Muscle of leg (tissue), 16 donors: ENCODE results near the gene ENPP7. TPM values are rescaled to one million over a fixed set of nuclear protein-coding genes. Genes with fewer than 3 reads are reported as not detected.

Experiments used
- DNase-seq: peaks from one replicate; pipeline ENCODE4 v3.0.0; 2013
- H3K27ac ChIP-seq: one replicate; pipeline ENCODE4 v1.5.1; 2013; ENCODE audit warnings: mild to moderate bottlenecking, low read length, control low read depth
- H3K27me3 ChIP-seq: one replicate; pipeline ENCODE4 v1.6.1; 2013; ENCODE audit warnings: low read length; ENCODE audit not compliant: control insufficient read depth, insufficient read depth
- H3K36me3 ChIP-seq: one replicate; pipeline ENCODE4 v1.6.1; 2013; ENCODE audit warnings: low read length; ENCODE audit not compliant: control insufficient read depth, insufficient read depth
- H3K4me1 ChIP-seq: one replicate; pipeline ENCODE4 v1.6.1; 2013; ENCODE audit warnings: low read length; ENCODE audit not compliant: control insufficient read depth, insufficient read depth
- H3K4me3 ChIP-seq: one replicate; pipeline ENCODE4 v1.5.1; 2013; ENCODE audit warnings: low read length, control low read depth
- H3K9me3 ChIP-seq: replicated peaks from 2 replicates; pipeline ENCODE4 v1.6.1; 2013; ENCODE audit warnings: low read depth, low read length; ENCODE audit not compliant: control insufficient read depth
- WGBS: methylation state at CpG from one replicate; pipeline ENCODE4 v1.1.5; 2013; ENCODE audit warnings: missing lambda C conversion rate; ENCODE audit not compliant: insufficient coverage; 5-methylcytosine and 5-hydroxymethylcytosine counted together
- long read RNA-seq, 11 donors: transcript quantifications; one replicate each; lab custom pipeline, GENCODE V29; 2026
- polyA plus RNA-seq, 8 donors: library from polyadenylated mRNA; unstranded; fragments of 120-200 nt; gene quantifications; one replicate each; pipeline versions ENCODE4 v1.2.1 to v1.2.3, GENCODE V29; 2013; ENCODE audit warnings: inconsistent platforms in 1 of 8, low replicate concordance in 1 of 8; ENCODE audit not compliant: insufficient read length in 8 of 8, insufficient read depth in 1 of 8
- total RNA-seq: library from RNA; stranded (reverse); fragments of 120-200 nt; gene quantifications from one replicate; pipeline ENCODE4 v1.2.4, GENCODE V29; 2013

Gene ENPP7
- total RNA-seq, result not detected
- polyA plus RNA-seq, result 1 to 10 TPM in 2 of 8 donors, under 1 TPM in 1, not detected in 5; 0.08 to 8.3 (median 1.2) TPM
- long read RNA-seq, donor 1, result 0 reads
- long read RNA-seq, donor 2, result 0 reads
- long read RNA-seq, donor 3, result 0 reads
- long read RNA-seq, donor 4, result 0 reads
- long read RNA-seq, donor 5, result 0 reads
- long read RNA-seq, donor 6, result 0 reads
- long read RNA-seq, donor 7, result 0 reads
- long read RNA-seq, donor 8, result 0 reads
- long read RNA-seq, donor 9, result 0 reads
- long read RNA-seq, donor 10, result 0 reads
- long read RNA-seq, donor 11, partial matches to known transcripts, result 0 of 1 reads
- long read RNA-seq, donor 11, other reads (novel, unspliced or antisense), result 0 of 1 reads

GRCh38 chr17:79730769-79731483 lies at the start of gene ENPP7:
TSS of gene ENPP7 (plus strand) at chr17:79730943. CDS start at chr17:79731140, 197 bp downstream.
- Histone ChIP-seq H3K36me3 (no peaks in the 10 kb centered on the region), H3K4me3 (no peak within 1 kb of the TSS), H3K9me3 (no peaks in the 10 kb centered on the region), H3K27ac (no peak within 1 kb of the TSS), H3K27me3 (peaks cover 2% of the 10 kb centered on the region), H3K4me1 (peaks cover 10% of the 10 kb centered on the region)
- 86% methylated on average over 28 of the region's 33 CpGs for WGBS
- DNase-seq, result no peak

GRCh38 chr17:79681101-79681621 lies 49.6 kb upstream of the ENPP7 start:
- 71% methylated on average over 14 of the region's 14 CpGs for WGBS
- Histone ChIP-seq H3K9me3 (no peaks in the 10 kb centered on the region), H3K27ac (no peak overlapping the region), H3K4me3 (no peak overlapping the region), H3K4me1 (no peaks in the 10 kb centered on the region), H3K27me3 (peaks cover 25% of the 10 kb centered on the region), H3K36me3 (no peaks in the 10 kb centered on the region)
- DNase-seq, result no peak

- Histone ChIP-seq H3K9me3 (no peaks in the 10 kb centered on the region), H3K4me3 (no peak overlapping the region), H3K36me3 (no peaks in the 10 kb centered on the region), H3K27ac (no peak overlapping the region), H3K4me1 (no peaks in the 10 kb centered on the region), H3K27me3 (peaks cover 25% of the 10 kb centered on the region)
- 49% methylated on average over 7 of the region's 9 CpGs for WGBS
- DNase-seq, result no peak
Observed at GRCh38 chr17:79681628-79682261, 49.0 kb upstream of the ENPP7 start.

- Histone ChIP-seq H3K36me3 (no peaks in the 10 kb centered on the region), H3K27ac (no peak overlapping the region), H3K4me3 (no peak overlapping the region), H3K9me3 (no peaks in the 10 kb centered on the region), H3K4me1 (no peaks in the 10 kb centered on the region), H3K27me3 (peaks cover 24% of the 10 kb centered on the region)
- WGBS, result 87% methylated on average over 7 of the region's 12 CpGs
- no peak for DNase-seq
Observed at GRCh38 chr17:79683365-79683764, 47.4 kb upstream of the ENPP7 start.

- Histone ChIP-seq H3K4me1 (no peaks in the 10 kb centered on the region), H3K36me3 (no peaks in the 10 kb centered on the region), H3K27ac (no peak overlapping the region), H3K9me3 (no peaks in the 10 kb centered on the region), H3K4me3 (no peak overlapping the region), H3K27me3 (peaks cover 26% of the 10 kb centered on the region)
- DNase-seq, result no peak
- 77% methylated on average over 13 of the region's 29 CpGs for WGBS
Observed at GRCh38 chr17:79684132-79684985, 46.4 kb upstream of the ENPP7 start.

- H3K36me3 ChIP-seq, result no peaks in the 10 kb centered on the region
- no peaks in the 10 kb centered on the region for H3K9me3 ChIP-seq
- no peaks in the 10 kb centered on the region for H3K4me1 ChIP-seq
- peaks cover 27% of the 10 kb centered on the region for H3K27me3 ChIP-seq
- no peak for DNase-seq
- no peak overlapping the region for H3K4me3 ChIP-seq
- no peak overlapping the region for H3K27ac ChIP-seq
- 59% methylated on average over 6 of the region's 9 CpGs for WGBS
Observed at GRCh38 chr17:79685121-79685520, 45.6 kb upstream of the ENPP7 start.

GRCh38 chr17:79686476-79686875 lies 44.3 kb upstream of the ENPP7 start:
- no peak overlapping the region for H3K27ac ChIP-seq
- H3K4me3 ChIP-seq, result no peak overlapping the region
- H3K4me1 ChIP-seq, result peaks cover 12% of the 10 kb centered on the region
- no peaks in the 10 kb centered on the region for H3K36me3 ChIP-seq
- H3K9me3 ChIP-seq, result no peaks in the 10 kb centered on the region
- H3K27me3 ChIP-seq, result peaks cover 22% of the 10 kb centered on the region
- WGBS, result 90% methylated on average over 16 of the region's 17 CpGs
- DNase-seq, result no peak

- peaks cover 6% of the 10 kb centered on the region for H3K27me3 ChIP-seq
- no peaks in the 10 kb centered on the region for H3K36me3 ChIP-seq
Observed at GRCh38 chr17:79690466-79690865, 40.3 kb upstream of the ENPP7 start.

GRCh38 chr17:79690988-79691836 lies 39.5 kb upstream of the ENPP7 start:
- H3K27ac ChIP-seq, result no peak overlapping the region
- DNase-seq, result no peak
- no peaks in the 10 kb centered on the region for H3K9me3 ChIP-seq
- 61% methylated on average over 18 of the region's 21 CpGs for WGBS
- H3K27me3 ChIP-seq, result peaks cover 6% of the 10 kb centered on the region
- no peaks in the 10 kb centered on the region for H3K36me3 ChIP-seq
- peaks cover 35% of the 10 kb centered on the region for H3K4me1 ChIP-seq
- no peak overlapping the region for H3K4me3 ChIP-seq

More at GRCh38 chr17:79690466-79690865, 40.3 kb upstream of the ENPP7 start:
- DNase-seq, result peak; percentile 65
- Histone ChIP-seq H3K9me3 (no peaks in the 10 kb centered on the region), H3K27ac (no peak overlapping the region), H3K4me3 (no peak overlapping the region), H3K4me1 (peaks cover 27% of the 10 kb centered on the region)
- 37% methylated on average over 5 of the region's 10 CpGs for WGBS
